ENCODE measurements around the gene SIN3B.

- TF ChIP-seq CTCF (IDR thresholded peaks at IDR 0.05; ENCODE audit: low read length) (no peak), EZH2 (IDR thresholded peaks at IDR 0.05; ENCODE audit: borderline replicate concordance, low read length) (no peak)
Measured at GRCh38 chr19:16928916-16929315, 99.7 kb downstream of the SIN3B start.
